HepG2 (cell line): ENCODE measurements around the gene AGRP. TPM values are rescaled to one million over a fixed set of nuclear protein-coding genes. Genes with fewer than 3 reads are reported as not detected.

Source experiments
- E2F2 ChIP-seq: sonication (generic); formaldehyde crosslinking; IDR thresholded peaks from 2 replicates; pipeline ENCODE4 v1.4.0; 2020; ENCODE audit warnings: missing genetic modification reagents, borderline replicate concordance
- KDM6A ChIP-seq: IDR thresholded peaks from 2 replicates; pipeline ENCODE4 v1.6.1; 2016; ENCODE audit warnings: low read depth
- KMT2B ChIP-seq: IDR thresholded peaks from 2 replicates; pipeline ENCODE4 v1.6.1; 2016; ENCODE audit warnings: missing genetic modification reagents, missing compliant biosample characterization
- MBD4 ChIP-seq: IDR thresholded peaks from 2 replicates; pipeline ENCODE4 v1.6.1; 2012; ENCODE audit warnings: low read length, inconsistent platforms, borderline replicate concordance
- NONO ChIP-seq, 2 experiments: fragments of 450-650 bp in 1 of 2; sonication (generic) in 1 of 2; formaldehyde crosslinking in 1 of 2; IDR thresholded peaks in 1 of 2; conservative IDR thresholded peaks in 1 of 2; 2 replicates each; pipeline versions ENCODE4 v1.6.1 to v1.8.0; 2017 to 2022; ENCODE audit warnings: mild to moderate bottlenecking in 1 of 2, missing genetic modification reagents in 1 of 2, moderate library complexity in 1 of 2
- REST ChIP-seq, 2 experiments: IDR thresholded peaks; 2 replicates each; pipeline ENCODE4 v1.6.1; 2011 to 2012; ENCODE audit warnings: low read length in 2 of 2, borderline replicate concordance in 1 of 2, low read depth in 1 of 2, mild to moderate bottlenecking in 1 of 2, moderate library complexity in 1 of 2
- TSC22D2 ChIP-seq: sonication (generic); formaldehyde crosslinking; IDR thresholded peaks from 2 replicates; pipeline ENCODE4 v1.5.1; 2020; ENCODE audit warnings: missing genetic modification reagents, mild to moderate bottlenecking, borderline replicate concordance
- ZNF549 ChIP-seq: sonication (generic); formaldehyde crosslinking; IDR thresholded peaks from 2 replicates; pipeline ENCODE4 v1.5.0; 2020; ENCODE audit warnings: missing genetic modification reagents
- ZNF703 ChIP-seq: sonication (generic); formaldehyde crosslinking; IDR thresholded peaks from 2 replicates; pipeline ENCODE4 v1.5.1; 2020; ENCODE audit warnings: missing genetic modification reagents, mild to moderate bottlenecking, moderate library complexity, borderline replicate concordance
- ZNF772 ChIP-seq: sonication (generic); formaldehyde crosslinking; IDR thresholded peaks from 2 replicates; pipeline ENCODE4 v1.5.0; 2020; ENCODE audit warnings: mild to moderate bottlenecking, missing genetic modification reagents
- polyA plus RNA-seq, 8 experiments: library from polyadenylated mRNA; depleted of rRNA in 3 of 8; stranded (reverse) in 7 of 8; unstranded in 1 of 8; fragments of >200 nt; fragmentation: Illumina TruSeq in 4 of 8; extraction: Trizol in 4 of 8; gene quantifications; 2 replicates each; pipeline versions ENCODE4 v1.2.1 to v1.2.3, GENCODE V29; 2011 to 2016; ENCODE audit warnings: low read depth in 4 of 8, missing spikeins in 1 of 8, mixed read lengths in 1 of 8; ENCODE audit not compliant: insufficient read depth in 1 of 8
- total RNA-seq, 5 experiments: library from RNA; depleted of rRNA; stranded (reverse); fragments of >200 nt; fragmentation: Illumina TruSeq; extraction: Trizol; gene quantifications; 2 replicates each; pipeline ENCODE4 v1.2.3, GENCODE V29; 2016; ENCODE audit warnings: low read depth in 1 of 5
- TF ChIP-seq, protein P1 (sequence below): sonication (generic); formaldehyde crosslinking; IDR thresholded peaks from 2 replicates; pipeline ENCODE4 v1.4.0; 2020; ENCODE audit warnings: missing genetic modification reagents
- TF ChIP-seq, protein P2 (sequence below): sonication (generic); formaldehyde crosslinking; IDR thresholded peaks from 2 replicates; pipeline ENCODE4 v1.4.0; 2020; ENCODE audit warnings: missing genetic modification reagents

Gene AGRP
- total and polyA plus RNA-seq, 2 of the 13 experiments (the other 11 are each of a cell fraction or from before 2014, with no cell fraction given), result not detected

- TF ChIP-seq, protein P1, sequence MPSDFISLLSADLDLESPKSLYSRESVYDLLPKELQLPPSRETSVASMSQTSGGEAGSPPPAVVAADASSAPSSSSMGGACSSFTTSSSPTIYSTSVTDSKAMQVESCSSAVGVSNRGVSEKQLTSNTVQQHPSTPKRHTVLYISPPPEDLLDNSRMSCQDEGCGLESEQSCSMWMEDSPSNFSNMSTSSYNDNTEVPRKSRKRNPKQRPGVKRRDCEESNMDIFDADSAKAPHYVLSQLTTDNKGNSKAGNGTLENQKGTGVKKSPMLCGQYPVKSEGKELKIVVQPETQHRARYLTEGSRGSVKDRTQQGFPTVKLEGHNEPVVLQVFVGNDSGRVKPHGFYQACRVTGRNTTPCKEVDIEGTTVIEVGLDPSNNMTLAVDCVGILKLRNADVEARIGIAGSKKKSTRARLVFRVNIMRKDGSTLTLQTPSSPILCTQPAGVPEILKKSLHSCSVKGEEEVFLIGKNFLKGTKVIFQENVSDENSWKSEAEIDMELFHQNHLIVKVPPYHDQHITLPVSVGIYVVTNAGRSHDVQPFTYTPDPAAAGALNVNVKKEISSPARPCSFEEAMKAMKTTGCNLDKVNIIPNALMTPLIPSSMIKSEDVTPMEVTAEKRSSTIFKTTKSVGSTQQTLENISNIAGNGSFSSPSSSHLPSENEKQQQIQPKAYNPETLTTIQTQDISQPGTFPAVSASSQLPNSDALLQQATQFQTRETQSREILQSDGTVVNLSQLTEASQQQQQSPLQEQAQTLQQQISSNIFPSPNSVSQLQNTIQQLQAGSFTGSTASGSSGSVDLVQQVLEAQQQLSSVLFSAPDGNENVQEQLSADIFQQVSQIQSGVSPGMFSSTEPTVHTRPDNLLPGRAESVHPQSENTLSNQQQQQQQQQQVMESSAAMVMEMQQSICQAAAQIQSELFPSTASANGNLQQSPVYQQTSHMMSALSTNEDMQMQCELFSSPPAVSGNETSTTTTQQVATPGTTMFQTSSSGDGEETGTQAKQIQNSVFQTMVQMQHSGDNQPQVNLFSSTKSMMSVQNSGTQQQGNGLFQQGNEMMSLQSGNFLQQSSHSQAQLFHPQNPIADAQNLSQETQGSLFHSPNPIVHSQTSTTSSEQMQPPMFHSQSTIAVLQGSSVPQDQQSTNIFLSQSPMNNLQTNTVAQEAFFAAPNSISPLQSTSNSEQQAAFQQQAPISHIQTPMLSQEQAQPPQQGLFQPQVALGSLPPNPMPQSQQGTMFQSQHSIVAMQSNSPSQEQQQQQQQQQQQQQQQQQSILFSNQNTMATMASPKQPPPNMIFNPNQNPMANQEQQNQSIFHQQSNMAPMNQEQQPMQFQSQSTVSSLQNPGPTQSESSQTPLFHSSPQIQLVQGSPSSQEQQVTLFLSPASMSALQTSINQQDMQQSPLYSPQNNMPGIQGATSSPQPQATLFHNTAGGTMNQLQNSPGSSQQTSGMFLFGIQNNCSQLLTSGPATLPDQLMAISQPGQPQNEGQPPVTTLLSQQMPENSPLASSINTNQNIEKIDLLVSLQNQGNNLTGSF (CRISPR knock-in tag), result peak; percentile 74; the same call in 1 of the 2 replicates
- TF ChIP-seq NONO (IDR thresholded peaks at IDR 0.05), result no peak
- TF ChIP-seq NONO (CRISPR knock-in tag; conservative IDR thresholded peaks at IDR 0.05), result peak; percentile 9
- TF ChIP-seq KMT2B (CRISPR knock-in tag), result peak; percentile 8
- TF ChIP-seq E2F2 (CRISPR knock-in tag), result peak; percentile 25; the same call in 1 of the 2 replicates
- TF ChIP-seq TSC22D2, result no peak
- TF ChIP-seq REST (IDR thresholded peaks at IDR 0.05; ENCODE audit: borderline replicate concordance in 1 of 2, low read depth in 1 of 2, low read length in 2 of 2), result no peak
- TF ChIP-seq ZNF549 (CRISPR knock-in tag), result no peak
- TF ChIP-seq KDM6A, result 0 out of 2 replicates have a peak, but pooled peaks have one; percentile 5
- no peak for TF ChIP-seq MBD4
- TF ChIP-seq, protein P2, sequence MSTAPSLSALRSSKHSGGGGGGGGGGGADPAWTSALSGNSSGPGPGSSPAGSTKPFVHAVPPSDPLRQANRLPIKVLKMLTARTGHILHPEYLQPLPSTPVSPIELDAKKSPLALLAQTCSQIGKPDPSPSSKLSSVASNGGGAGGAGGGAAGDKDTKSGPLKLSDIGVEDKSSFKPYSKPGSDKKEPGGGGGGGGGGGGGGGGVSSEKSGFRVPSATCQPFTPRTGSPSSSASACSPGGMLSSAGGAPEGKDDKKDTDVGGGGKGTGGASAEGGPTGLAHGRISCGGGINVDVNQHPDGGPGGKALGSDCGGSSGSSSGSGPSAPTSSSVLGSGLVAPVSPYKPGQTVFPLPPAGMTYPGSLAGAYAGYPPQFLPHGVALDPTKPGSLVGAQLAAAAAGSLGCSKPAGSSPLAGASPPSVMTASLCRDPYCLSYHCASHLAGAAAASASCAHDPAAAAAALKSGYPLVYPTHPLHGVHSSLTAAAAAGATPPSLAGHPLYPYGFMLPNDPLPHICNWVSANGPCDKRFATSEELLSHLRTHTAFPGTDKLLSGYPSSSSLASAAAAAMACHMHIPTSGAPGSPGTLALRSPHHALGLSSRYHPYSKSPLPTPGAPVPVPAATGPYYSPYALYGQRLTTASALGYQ (CRISPR knock-in tag), result 0 out of 2 replicates have a peak, but pooled peaks have one; percentile 33
- 0 out of 2 replicates have a peak, but pooled peaks have one; percentile 6 for TF ChIP-seq ZNF772 (CRISPR knock-in tag)
- TF ChIP-seq ZNF703 (CRISPR knock-in tag), result peak; percentile 77; the same call in 1 of the 2 replicates
These were observed 45.7 kb upstream of the AGRP start (continued) for GRCh38 chr16:67528870-67529581.
